H9 (cell line): Measurements from ENCODE around the gene MALRD1. TPM values are rescaled to one million over a fixed set of nuclear protein-coding genes. Genes with fewer than 3 reads are reported as not detected.

ENCODE experiments used
- DNase-seq: peaks from one replicate; pipeline ENCODE4 v3.0.0-alpha.2; 2017
- H2AFZ ChIP-seq: one replicate; pipeline ENCODE4 v1.6.1; 2013; ENCODE audit warnings: mild to moderate bottlenecking, low read length, control low read depth, moderate library complexity
- H2AK5ac ChIP-seq: 2 replicates; pipeline ENCODE4 v1.6.1; 2013; ENCODE audit warnings: low read length, control low read depth, mixed read lengths; ENCODE audit not compliant: insufficient read length
- H2BK120ac ChIP-seq: one replicate; pipeline ENCODE4 v1.6.1; 2013; ENCODE audit warnings: low read depth, mild to moderate bottlenecking, low read length, control low read depth, inconsistent platforms; ENCODE audit not compliant: poor library complexity, severe bottlenecking
- H2BK12ac ChIP-seq: 2 replicates; pipeline ENCODE4 v1.6.1; 2013; ENCODE audit warnings: low read length, control low read depth, mixed read lengths, low read depth; ENCODE audit not compliant: insufficient read length
- H2BK15ac ChIP-seq: 2 replicates; pipeline ENCODE4 v1.6.1; 2013; ENCODE audit warnings: low read depth, low read length, control low read depth
- H2BK20ac ChIP-seq: one replicate; pipeline ENCODE4 v1.6.1; 2013; ENCODE audit warnings: low read depth, mild to moderate bottlenecking, low read length, control low read depth, inconsistent platforms; ENCODE audit not compliant: poor library complexity, severe bottlenecking
- H2BK5ac ChIP-seq: 2 replicates; pipeline ENCODE4 v1.6.1; 2013; ENCODE audit warnings: low read length, control low read depth, mixed read lengths; ENCODE audit not compliant: insufficient read length
- H3K14ac ChIP-seq: 2 replicates; pipeline ENCODE4 v1.6.1; 2013; ENCODE audit warnings: low read length, control low read depth; ENCODE audit not compliant: insufficient read depth
- H3K18ac ChIP-seq: 2 replicates; pipeline ENCODE4 v1.6.1; 2013; ENCODE audit warnings: low read depth, mild to moderate bottlenecking, mixed read lengths, low read length, control low read depth; ENCODE audit not compliant: insufficient read length
- H3K23ac ChIP-seq: 2 replicates; pipeline ENCODE4 v1.6.1; 2013; ENCODE audit warnings: low read length, control low read depth, mixed read lengths, low read depth; ENCODE audit not compliant: insufficient read length
- H3K23me2 ChIP-seq: 2 replicates; pipeline ENCODE4 v1.6.1; 2013; ENCODE audit warnings: low read depth, mild to moderate bottlenecking, mixed read lengths, low read length, control low read depth; ENCODE audit not compliant: insufficient read length, poor library complexity, severe bottlenecking
- H3K27ac ChIP-seq: 2 replicates; pipeline ENCODE4 v1.5.1; 2013; ENCODE audit warnings: low read length, control low read depth, mixed read lengths, low read depth; ENCODE audit not compliant: insufficient read length
- H3K27me3 ChIP-seq: 2 replicates; pipeline ENCODE4 v1.6.1; 2013; ENCODE audit warnings: low read length, control low read depth, inconsistent platforms; ENCODE audit not compliant: insufficient read depth
- H3K4ac ChIP-seq: 2 replicates; pipeline ENCODE4 v1.6.1; 2013; ENCODE audit warnings: low read depth, mild to moderate bottlenecking, control low read depth, inconsistent platforms, low read length, moderate library complexity
- H3K4me1 ChIP-seq: 2 replicates; pipeline ENCODE4 v1.6.1; 2013; ENCODE audit warnings: low read length, control low read depth, inconsistent platforms; ENCODE audit not compliant: insufficient read depth
- H3K4me2 ChIP-seq: 2 replicates; pipeline ENCODE4 v1.6.1; 2013; ENCODE audit warnings: low read length, control low read depth, mixed read lengths; ENCODE audit not compliant: insufficient read length, insufficient read depth
- H3K56ac ChIP-seq: 2 replicates; pipeline ENCODE4 v1.6.1; 2013; ENCODE audit warnings: low read depth, mild to moderate bottlenecking, mixed read lengths, low read length, control low read depth; ENCODE audit not compliant: insufficient read length
- H3K79me1 ChIP-seq: 2 replicates; pipeline ENCODE4 v1.6.1; 2013; ENCODE audit warnings: low read depth, mild to moderate bottlenecking, moderate library complexity, low read length, control low read depth, inconsistent platforms; ENCODE audit not compliant: insufficient read depth, poor library complexity, severe bottlenecking
- H3K79me2 ChIP-seq: 2 replicates; pipeline ENCODE4 v1.6.1; 2013; ENCODE audit warnings: low read length, control low read depth, inconsistent platforms; ENCODE audit not compliant: insufficient read depth
- H3K9ac ChIP-seq: 2 replicates; pipeline ENCODE4 v1.6.1; 2013; ENCODE audit warnings: low read length, control low read depth, mixed read lengths; ENCODE audit not compliant: insufficient read length; ENCODE audit errors: extremely low read depth
- H3K9me3 ChIP-seq: one replicate; pipeline ENCODE4 v1.6.1; 2013; ENCODE audit warnings: low read depth, low read length, inconsistent platforms; ENCODE audit not compliant: control insufficient read depth
- H3T11ph ChIP-seq: one replicate; pipeline ENCODE4 v1.6.1; 2013; ENCODE audit warnings: mild to moderate bottlenecking, low read length, control low read depth, inconsistent platforms
- H4K20me1 ChIP-seq: one replicate; pipeline ENCODE4 v1.6.1; 2013; ENCODE audit not compliant: control insufficient read depth, insufficient read length, insufficient read depth
- H4K5ac ChIP-seq: 2 replicates; pipeline ENCODE4 v1.6.1; 2013; ENCODE audit warnings: low read depth, mild to moderate bottlenecking, mixed read lengths, low read length, control low read depth; ENCODE audit not compliant: insufficient read length
- H4K8ac ChIP-seq: replicated peaks from 2 replicates; pipeline ENCODE4 v1.6.1; 2013; ENCODE audit warnings: low read length, control low read depth, mixed read lengths, low read depth; ENCODE audit not compliant: insufficient read length
- H4K91ac ChIP-seq: 2 replicates; pipeline ENCODE4 v1.6.1; 2013; ENCODE audit warnings: low read depth, mild to moderate bottlenecking, moderate library complexity, mixed read lengths, low read length, control low read depth; ENCODE audit not compliant: insufficient read length
- H3K27ac Mint-ChIP-seq, 3 experiments: 2 replicates in 2 of 3; 3 replicates in 1 of 3; pipeline ENCODE4 v1.8.0; 2020 to 2021; ENCODE audit warnings: mixed read lengths in 3 of 3, mild to moderate bottlenecking in 1 of 3, moderate library complexity in 1 of 3
- H3K27me3 Mint-ChIP-seq: 2 replicates; pipeline ENCODE4 v1.8.0; 2021; ENCODE audit warnings: low read depth, mild to moderate bottlenecking, moderate library complexity, mixed read lengths
- H3K36me3 Mint-ChIP-seq, 3 experiments: 2 replicates in 2 of 3; 3 replicates in 1 of 3; pipeline ENCODE4 v1.8.0; 2020 to 2021; ENCODE audit warnings: low read depth in 3 of 3, mixed read lengths in 3 of 3; ENCODE audit not compliant: insufficient read depth in 1 of 3
- H3K4me1 Mint-ChIP-seq, 2 experiments: 2 replicates each; pipeline ENCODE4 v1.8.0; 2020; ENCODE audit warnings: mixed read lengths in 2 of 2
- H3K4me3 Mint-ChIP-seq, 2 experiments: 2 replicates in 1 of 2; 3 replicates in 1 of 2; pipeline ENCODE4 v1.8.0; 2020 to 2021; ENCODE audit warnings: mild to moderate bottlenecking in 2 of 2, mixed read lengths in 2 of 2, moderate library complexity in 1 of 2
- H3K9me3 Mint-ChIP-seq, 2 experiments: 2 replicates in 1 of 2; 3 replicates in 1 of 2; pipeline ENCODE4 v1.8.0; 2020; ENCODE audit warnings: mild to moderate bottlenecking in 2 of 2, mixed read lengths in 2 of 2, moderate library complexity in 1 of 2
- total RNA-seq: library from RNA; stranded (reverse); gene quantifications from 2 replicates; pipeline ENCODE4 v1.2.1, GENCODE V29; 2021
- TF ChIP-seq, protein P1 (sequence below): fragments of 200-600 bp; sonication (generic); conservative IDR thresholded peaks from 3 replicates; pipeline ENCODE4 v1.8.0; 2021; ENCODE audit warnings: antibody characterized with exemption, mild to moderate bottlenecking

MALRD1 gene
- total RNA-seq, 1 experiment from 2014 or later: 0.20 TPM

DNA sequence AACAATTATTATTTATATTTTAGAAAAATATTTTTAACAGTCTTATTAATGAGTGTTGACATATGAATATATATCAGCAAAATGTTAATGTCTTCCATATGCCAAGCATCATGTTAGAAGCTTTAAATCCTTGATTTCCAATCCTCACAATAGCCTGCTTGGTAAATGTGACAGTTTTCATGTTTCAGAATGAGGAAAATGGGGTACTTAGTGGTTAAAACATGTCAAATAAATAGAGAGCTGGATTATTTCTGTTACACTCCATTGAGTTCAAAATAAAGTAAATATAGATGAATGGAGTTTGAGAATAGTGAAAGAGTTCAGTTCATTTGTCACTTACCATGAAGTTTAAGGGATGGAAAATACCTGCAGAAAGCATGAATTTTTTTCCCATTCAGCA, 377.4 kb downstream of the MALRD1 start:
- Histone ChIP-seq H2BK5ac (no peak overlapping the region), H4K20me1 (no peaks in the 10 kb centered on the region), H3K23ac (no peak overlapping the region), H3K23me2 (no peaks in the 10 kb centered on the region), H3K4ac (no peak overlapping the region), H2AK5ac (no peak overlapping the region), H2BK15ac (no peak overlapping the region), H3K79me1 (no peaks in the 10 kb centered on the region), H3K9me3 (no peaks in the 10 kb centered on the region), H2BK12ac (no peak overlapping the region), H2AFZ (no peak overlapping the region), H3K4me1 (peaks cover 7% of the 10 kb centered on the region; the same call in 1 of the 2 replicates), H2BK20ac (no peak overlapping the region), H3K4me2 (no peak overlapping the region), H4K5ac (no peak overlapping the region), H3K9ac (no peak overlapping the region), H4K8ac (no peak overlapping the region), H3K56ac (no peak overlapping the region), H3K27ac (no peak overlapping the region), H3T11ph (no peak overlapping the region), H3K18ac (no peak overlapping the region), H3K79me2 (no peaks in the 10 kb centered on the region), H3K14ac (no peak overlapping the region), H2BK120ac (no peak overlapping the region), H3K27me3 (no peaks in the 10 kb centered on the region), H4K91ac (no peak overlapping the region)
- Mint-ChIP-seq H3K27me3 (no peaks in the 10 kb centered on the region), H3K27ac (no peak overlapping the region), H3K36me3 (no peaks in the 10 kb centered on the region), H3K4me1 (peaks cover 25 to 26% of the 10 kb centered on the region in 2 experiments), H3K9me3 (no peaks in the 10 kb centered on the region), H3K4me3 (no peak overlapping the region)
- TF ChIP-seq, protein P1, sequence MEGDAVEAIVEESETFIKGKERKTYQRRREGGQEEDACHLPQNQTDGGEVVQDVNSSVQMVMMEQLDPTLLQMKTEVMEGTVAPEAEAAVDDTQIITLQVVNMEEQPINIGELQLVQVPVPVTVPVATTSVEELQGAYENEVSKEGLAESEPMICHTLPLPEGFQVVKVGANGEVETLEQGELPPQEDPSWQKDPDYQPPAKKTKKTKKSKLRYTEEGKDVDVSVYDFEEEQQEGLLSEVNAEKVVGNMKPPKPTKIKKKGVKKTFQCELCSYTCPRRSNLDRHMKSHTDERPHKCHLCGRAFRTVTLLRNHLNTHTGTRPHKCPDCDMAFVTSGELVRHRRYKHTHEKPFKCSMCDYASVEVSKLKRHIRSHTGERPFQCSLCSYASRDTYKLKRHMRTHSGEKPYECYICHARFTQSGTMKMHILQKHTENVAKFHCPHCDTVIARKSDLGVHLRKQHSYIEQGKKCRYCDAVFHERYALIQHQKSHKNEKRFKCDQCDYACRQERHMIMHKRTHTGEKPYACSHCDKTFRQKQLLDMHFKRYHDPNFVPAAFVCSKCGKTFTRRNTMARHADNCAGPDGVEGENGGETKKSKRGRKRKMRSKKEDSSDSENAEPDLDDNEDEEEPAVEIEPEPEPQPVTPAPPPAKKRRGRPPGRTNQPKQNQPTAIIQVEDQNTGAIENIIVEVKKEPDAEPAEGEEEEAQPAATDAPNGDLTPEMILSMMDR: no peak
- DNase-seq: no peak
